22Rv1 (cell line): ENCODE results near the gene PLXNC1.

Experiments used
- CTCF ChIP-seq: fragments of 450-650 bp; IDR thresholded peaks from 2 replicates; pipeline ENCODE4 v1.5.1; 2017; ENCODE audit warnings: mild to moderate bottlenecking
- ZFX ChIP-seq: fragments of 450-650 bp; IDR thresholded peaks from 2 replicates; pipeline ENCODE4 v1.6.1; 2017; ENCODE audit warnings: antibody characterized with exemption, borderline replicate concordance

DNA sequence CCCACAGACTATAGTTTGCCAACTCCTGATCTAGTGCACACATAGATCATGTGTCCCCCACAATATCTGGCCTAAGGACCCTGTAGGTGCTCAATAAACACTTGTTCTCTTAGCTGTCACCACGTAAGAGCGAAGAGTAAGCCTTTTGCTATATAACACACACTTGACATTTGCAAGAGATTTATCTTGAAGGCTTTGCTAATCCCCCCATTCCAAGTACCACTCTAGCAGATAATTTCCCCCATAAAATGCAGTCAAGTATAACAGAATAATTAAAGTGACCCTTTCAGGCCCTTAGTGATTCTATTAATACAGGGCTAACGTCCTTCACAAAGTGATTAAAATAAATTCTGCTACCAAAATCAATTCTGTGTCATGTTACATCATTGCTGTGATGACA, 87.5 kb downstream of the PLXNC1 start:
- no peak for TF ChIP-seq CTCF
- no peak for TF ChIP-seq ZFX
